ENCODE data around the gene FEV. TPM values are rescaled to one million over a fixed set of nuclear protein-coding genes. Genes with fewer than 3 reads are reported as not detected.

FEV gene
- total and polyA plus RNA-seq, 2 donors (not counting 1 experiment from before 2014, with no cell fraction given) = not detected

- no peak for TF ChIP-seq CTCF (conservative IDR thresholded peaks at IDR 0.05 in 1 of 2, IDR thresholded peaks at IDR 0.05 in 1 of 2; ENCODE audit: low read depth in 1 of 2, low read length in 2 of 2)
- TF ChIP-seq EZH2 (IDR thresholded peaks at IDR 0.05; ENCODE audit: low read length, missing control alignments) = no peak
- no peaks in the 10 kb centered on the region for H4K20me1 ChIP-seq (ENCODE audit: control insufficient read depth, extremely low read depth, insufficient read depth, low read length)
- no peak for DNase-seq (ENCODE audit: low read depth in 2 of 2)
- H2AFZ ChIP-seq (ENCODE audit: low read length) = no peak overlapping the region
- no peaks in the 10 kb centered on the region for H3K36me3 ChIP-seq (ENCODE audit: control insufficient read depth, insufficient read depth, low read length)
- H3K9ac ChIP-seq (ENCODE audit: insufficient read depth, low read length) = no peak overlapping the region
- H3K4me3 ChIP-seq (replicated peaks in 1 of 4; ENCODE audit: control extremely low read depth in 1 of 4, insufficient read depth in 1 of 4, low read depth in 3 of 4, low read length in 4 of 4) = no peak overlapping the region
- no peaks in the 10 kb centered on the region for H3K9me3 ChIP-seq (ENCODE audit: control insufficient read depth, insufficient read depth, low read depth, low read length)
- peaks cover 64% of the 10 kb centered on the region for H3K27me3 ChIP-seq (ENCODE audit: control insufficient read depth, insufficient read depth, low read length)
- H3K79me2 ChIP-seq (ENCODE audit: control insufficient read depth, insufficient read depth, low read length) = no peaks in the 10 kb centered on the region
- no peaks in the 10 kb centered on the region for H3K4me1 ChIP-seq (ENCODE audit: control insufficient read depth, extremely low read depth, insufficient read depth, low read length)
- no peak overlapping the region for H3K4me2 ChIP-seq (ENCODE audit: extremely low read depth, insufficient read depth, low read length)
- no peak overlapping the region for H3K27ac ChIP-seq (ENCODE audit: insufficient read depth, low read length)
Measured at GRCh38 chr2:219001577-219002394, 16.8 kb upstream of the FEV start.

- no peaks in the 10 kb centered on the region for H3K79me2 ChIP-seq (ENCODE audit: control insufficient read depth, insufficient read depth, low read length)
- no peak overlapping the region for H2AFZ ChIP-seq (ENCODE audit: low read length)
- no peak for DNase-seq (ENCODE audit: low read depth in 2 of 2)
- H3K36me3 ChIP-seq (ENCODE audit: control insufficient read depth, insufficient read depth, low read length) = no peaks in the 10 kb centered on the region
- no peaks in the 10 kb centered on the region for H3K4me1 ChIP-seq (ENCODE audit: control insufficient read depth, extremely low read depth, insufficient read depth, low read length)
- no peak for TF ChIP-seq CTCF (conservative IDR thresholded peaks at IDR 0.05 in 1 of 2, IDR thresholded peaks at IDR 0.05 in 1 of 2; ENCODE audit: low read depth in 1 of 2, low read length in 2 of 2)
- peak; percentile 91 for TF ChIP-seq EZH2 (IDR thresholded peaks at IDR 0.05; ENCODE audit: low read length, missing control alignments)
- no peak overlapping the region for H3K4me3 ChIP-seq (replicated peaks in 1 of 4; ENCODE audit: control extremely low read depth in 1 of 4, insufficient read depth in 1 of 4, low read depth in 3 of 4, low read length in 4 of 4)
- no peaks in the 10 kb centered on the region for H4K20me1 ChIP-seq (ENCODE audit: control insufficient read depth, extremely low read depth, insufficient read depth, low read length)
- no peaks in the 10 kb centered on the region for H3K9me3 ChIP-seq (ENCODE audit: control insufficient read depth, insufficient read depth, low read depth, low read length)
- H3K27me3 ChIP-seq (ENCODE audit: control insufficient read depth, insufficient read depth, low read length) = peaks cover 64% of the 10 kb centered on the region
- no peak overlapping the region for H3K9ac ChIP-seq (ENCODE audit: insufficient read depth, low read length)
- H3K4me2 ChIP-seq (ENCODE audit: extremely low read depth, insufficient read depth, low read length) = no peak overlapping the region
- H3K27ac ChIP-seq (ENCODE audit: insufficient read depth, low read length) = no peak overlapping the region
Measured at GRCh38 chr2:219001100-219001576, 16.2 kb upstream of the FEV start.

GRCh38 chr2:219000569-219000960, 15.6 kb upstream of the FEV start:
- Histone ChIP-seq H3K27me3 (ENCODE audit: control insufficient read depth, insufficient read depth, low read length) (peaks cover 65% of the 10 kb centered on the region), H3K9me3 (ENCODE audit: control insufficient read depth, insufficient read depth, low read depth, low read length) (no peaks in the 10 kb centered on the region), H3K27ac (ENCODE audit: insufficient read depth, low read length) (no peak overlapping the region), H2AFZ (ENCODE audit: low read length) (no peak overlapping the region), H3K4me1 (ENCODE audit: control insufficient read depth, extremely low read depth, insufficient read depth, low read length) (no peaks in the 10 kb centered on the region), H3K79me2 (ENCODE audit: control insufficient read depth, insufficient read depth, low read length) (no peaks in the 10 kb centered on the region), H3K4me2 (ENCODE audit: extremely low read depth, insufficient read depth, low read length) (no peak overlapping the region), H4K20me1 (ENCODE audit: control insufficient read depth, extremely low read depth, insufficient read depth, low read length) (no peaks in the 10 kb centered on the region), H3K36me3 (ENCODE audit: control insufficient read depth, insufficient read depth, low read length) (no peaks in the 10 kb centered on the region), H3K4me3 (replicated peaks in 1 of 4; ENCODE audit: control extremely low read depth in 1 of 4, insufficient read depth in 1 of 4, low read depth in 3 of 4, low read length in 4 of 4) (no peak overlapping the region), H3K9ac (ENCODE audit: insufficient read depth, low read length) (no peak overlapping the region)
- DNase-seq (ENCODE audit: low read depth in 2 of 2) = no peak
- no peak for TF ChIP-seq CTCF (conservative IDR thresholded peaks at IDR 0.05 in 1 of 2, IDR thresholded peaks at IDR 0.05 in 1 of 2; ENCODE audit: low read depth in 1 of 2, low read length in 2 of 2)
- TF ChIP-seq EZH2 (IDR thresholded peaks at IDR 0.05; ENCODE audit: low read length, missing control alignments) = no peak
